GM12878 (cell line): ENCODE measurements around the gene ID4. TPM values are rescaled to one million over a fixed set of nuclear protein-coding genes. Genes with fewer than 3 reads are reported as not detected.

ENCODE experiments used
- ATAC-seq: fragments of 200-7000 bp; cut with Tn5 transposase; 3 replicates; pipeline ENCODE4 v1.9.1; 2020; ENCODE audit warnings: mild to moderate bottlenecking, moderate library complexity
- BruUV-seq: library from RNA; stranded (reverse); fragments of 400-500 nt; replicated peaks from 2 replicates; lab custom pipeline; 2021; lab: Mats Ljungman, UMichigan
- CTCF ChIA-PET: fragments of 300-600 bp; sonication (Branson Sonifier 250); formaldehyde crosslinking; extraction: SDS; loops from one replicate; lab custom pipeline; 2021; ENCODE audit warnings: inconsistent platforms; lab: Yijun Ruan, JAX
- POLR2A ChIA-PET: fragments of 350-600 bp; formaldehyde crosslinking; extraction: SDS; loops from one replicate; lab custom pipeline; 2021; ENCODE audit warnings: inconsistent platforms; lab: Charles Lee
- RAD21 ChIA-PET: fragments of 300-600 bp; sonication (Branson Sonifier 250); formaldehyde crosslinking; loops from one replicate; lab custom pipeline; 2023; ENCODE audit warnings: antibody characterized with exemption; ENCODE audit not compliant: unreplicated experiment; lab: Charles Lee
- SMC1A ChIA-PET: fragments of 300-600 bp; sonication (Branson Sonifier 250); formaldehyde crosslinking; loops from one replicate; lab custom pipeline; 2023; ENCODE audit not compliant: unreplicated experiment, uncharacterized antibody; lab: Charles Lee
- DNase-seq: peaks from one replicate; pipeline ENCODE4 v3.0.0-alpha.2; 2011; ENCODE audit warnings: low read depth, low spot score
- FAIRE-seq: peaks from 3 replicates; lab custom pipeline; 2011; peaks lifted over from hg19 to GRCh38; lab: Jason Lieb, UNC
- H2AFZ ChIP-seq: 2 replicates; pipeline ENCODE4 v1.6.0; 2011; ENCODE audit warnings: low read depth, low read length, control low read depth; ENCODE audit not compliant: control insufficient read depth
- H3K27ac ChIP-seq: 2 replicates; pipeline ENCODE4 v1.5.1; 2011; ENCODE audit warnings: control low read depth; ENCODE audit not compliant: control insufficient read depth, insufficient read depth
- H3K27me3 ChIP-seq, 2 experiments: replicated peaks in 1 of 2; 2 replicates each; pipeline versions ENCODE4 v1.6.0 to v1.6.1; 2011; ENCODE audit warnings: low read length in 1 of 2; ENCODE audit not compliant: control insufficient read depth in 2 of 2, insufficient read depth in 2 of 2
- H3K36me3 ChIP-seq, 2 experiments: 2 replicates each; pipeline ENCODE4 v1.5.1; 2011; ENCODE audit warnings: low read length in 1 of 2; ENCODE audit not compliant: control insufficient read depth in 2 of 2, insufficient read depth in 2 of 2
- H3K4me1 ChIP-seq: 2 replicates; pipeline ENCODE4 v1.6.1; 2011; ENCODE audit warnings: mild to moderate bottlenecking, low read length, moderate library complexity, mixed read lengths; ENCODE audit not compliant: control insufficient read depth, insufficient read depth
- H3K4me2 ChIP-seq: 2 replicates; pipeline ENCODE4 v1.6.0; 2011; ENCODE audit warnings: control low read depth; ENCODE audit not compliant: control insufficient read depth, insufficient read depth
- H3K4me3 ChIP-seq: fragments of 200-600 bp; sonication (generic); 2 replicates; pipeline ENCODE4 v1.5.1; 2016
- H3K79me2 ChIP-seq: 2 replicates; pipeline ENCODE4 v1.6.0; 2011; ENCODE audit warnings: low read length; ENCODE audit not compliant: control insufficient read depth, insufficient read depth
- H3K9ac ChIP-seq: 2 replicates; pipeline ENCODE4 v1.8.0; 2011; ENCODE audit warnings: low read length, control low read depth, mixed read lengths; ENCODE audit not compliant: control insufficient read depth, insufficient read depth
- H3K9me3 ChIP-seq: replicated peaks from 3 replicates; pipeline ENCODE4 v1.5.1; 2011; ENCODE audit warnings: mild to moderate bottlenecking, low read length; ENCODE audit not compliant: control insufficient read depth, insufficient read depth
- H4K20me1 ChIP-seq: 2 replicates; pipeline ENCODE4 v1.6.0; 2011; ENCODE audit not compliant: control insufficient read depth, insufficient read depth
- IRF4 ChIP-seq: IDR thresholded peaks from 2 replicates; pipeline ENCODE4 v1.6.1; 2011; ENCODE audit warnings: low read depth, low read length
- JUND ChIP-seq: IDR thresholded peaks from 2 replicates; pipeline ENCODE4 v1.6.1; 2012; ENCODE audit warnings: low read depth, mild to moderate bottlenecking, low read length, improper control_type of control experiment, moderate library complexity
- MTA3 ChIP-seq: IDR thresholded peaks from 2 replicates; pipeline ENCODE4 v1.6.1; 2012; ENCODE audit warnings: low read length, inconsistent platforms, borderline replicate concordance
- RUNX3 ChIP-seq: IDR thresholded peaks from 2 replicates; pipeline ENCODE4 v1.6.1; 2012; ENCODE audit warnings: low read length, inconsistent platforms
- SIN3A ChIP-seq: IDR thresholded peaks from 2 replicates; pipeline ENCODE4 v1.6.1; 2012; ENCODE audit warnings: low read depth, low read length, improper control_type of control experiment
- ZSCAN29 ChIP-seq: fragments of 450-650 bp; IDR thresholded peaks from 2 replicates; pipeline ENCODE4 v1.6.1; 2017; ENCODE audit warnings: mild to moderate bottlenecking, moderate library complexity
- WGBS: methylation state at CpG from one replicate; pipeline ENCODE4 v1.1.6; 2016; ENCODE audit warnings: low lambda C conversion rate; ENCODE audit not compliant: insufficient replicate concordance, insufficient coverage; ENCODE audit errors: missing lambda C conversion rate; 5-methylcytosine and 5-hydroxymethylcytosine counted together
- in situ Hi-C: fragments of 300-500 bp; cut with MboI; formaldehyde crosslinking; loops from 9 replicates; pipeline ENCODE4 v1.14.3; 2018; ENCODE audit warnings: mixed read lengths
- intact Hi-C: fragments of 100-400 bp; cut with micrococcal nuclease; formaldehyde crosslinking; loops from one replicate; pipeline ENCODE4 v1.14.2; 2022; ENCODE audit not compliant: unreplicated experiment
- polyA plus RNA-seq, 11 experiments: library from polyadenylated mRNA; depleted of rRNA in 4 of 11; unstranded in 6 of 11; stranded (reverse) in 5 of 11; fragments of >200 nt; fragmentation: Nextera tagmentation in 4 of 11; fragmentation: Illumina TruSeq in 1 of 11; extraction: Ambion mirVana in 4 of 11; extraction: Trizol in 1 of 11; gene quantifications; 1 replicate in 1 of 11; 2 replicates in 10 of 11; pipeline versions ENCODE4 v1.2.1 to v1.2.3, GENCODE V29; 2011 to 2016; ENCODE audit warnings: inconsistent platforms in 2 of 11, missing spikeins in 2 of 11, low read depth in 1 of 11
- total RNA-seq, 4 experiments: library from RNA; depleted of rRNA in 3 of 4; stranded (reverse); fragments of >200 nt in 3 of 4; fragmentation: Illumina TruSeq in 1 of 4; extraction: Trizol in 1 of 4; gene quantifications; 2 replicates each; pipeline versions ENCODE4 v1.2.1 to v1.2.3, GENCODE V29; 2013 to 2021
- TF ChIP-seq, protein P1 (sequence below): fragments of 450-650 bp; IDR thresholded peaks from 2 replicates; pipeline ENCODE4 v1.6.1; 2017; ENCODE audit warnings: low read depth, mild to moderate bottlenecking, moderate library complexity
- TF ChIP-seq, protein P2 (sequence below): fragments of 450-650 bp; IDR thresholded peaks from 2 replicates; pipeline ENCODE4 v1.6.1; 2017; ENCODE audit warnings: mild to moderate bottlenecking, moderate library complexity
- TF ChIP-seq, protein P3 (sequence below): IDR thresholded peaks from 2 replicates; pipeline ENCODE4 v1.6.1; 2011; ENCODE audit warnings: mild to moderate bottlenecking, low read depth, low read length, moderate library complexity; ENCODE audit not compliant: insufficient replicate concordance
- TF ChIP-seq, protein P4 (sequence below): IDR thresholded peaks from 2 replicates; pipeline ENCODE4 v1.6.1; 2012; ENCODE audit warnings: mild to moderate bottlenecking, low read depth, low read length

ID4 gene
- total and polyA plus RNA-seq, 10 of the 15 experiments (the other 5 are each of a cell fraction or from before 2014, with no cell fraction given), result 0.09 TPM; not detected in 9

DNA sequence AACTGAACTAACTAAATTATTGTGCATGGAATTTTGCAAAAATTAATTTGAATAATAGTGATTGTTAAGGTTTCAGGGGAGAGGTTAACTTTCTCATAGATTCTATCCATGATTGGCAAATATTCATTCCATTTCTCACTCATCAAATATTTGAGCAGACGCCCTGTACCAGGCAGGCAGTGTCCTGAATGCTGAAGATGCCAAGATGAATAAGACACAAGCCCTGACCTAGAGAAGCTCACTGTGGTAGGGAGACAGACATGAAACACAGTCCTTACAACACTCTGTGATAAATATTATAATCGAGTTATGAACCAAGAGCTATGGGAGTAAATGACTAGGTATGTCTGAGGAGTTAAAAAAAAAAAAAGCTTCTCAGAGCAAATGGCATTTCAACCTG lies 18.4 kb upstream of the ID4 start:
- ChIA-PET SMC1A (no interaction called here), RAD21 (no interaction called here), CTCF (interaction anchor here (0.7 kb wide), 1 partner anchor 376 kb away, joined by 3 read pairs; no protein-coding TSS in a partner anchor), POLR2A (no interaction called here)
- Histone ChIP-seq H3K4me2 (no peak overlapping the region), H3K9ac (no peak overlapping the region), H3K4me3 (no peak overlapping the region), H2AFZ (no peak overlapping the region), H3K27me3 (no peaks in the 10 kb centered on the region), H4K20me1 (no peaks in the 10 kb centered on the region), H3K4me1 (no peaks in the 10 kb centered on the region), H3K9me3 (no peaks in the 10 kb centered on the region), H3K79me2 (no peaks in the 10 kb centered on the region), H3K27ac (no peak overlapping the region), H3K36me3 (no peaks in the 10 kb centered on the region)
- DNase-seq (no peak), ATAC-seq (no peak), FAIRE-seq (no peak)
- in situ Hi-C loops, result no loop called here
- TF ChIP-seq JUND (no peak), SIN3A (no peak), ZSCAN29 (no peak), IRF4 (no peak), MTA3 (no peak), RUNX3 (no peak)
- TF ChIP-seq, protein P1, sequence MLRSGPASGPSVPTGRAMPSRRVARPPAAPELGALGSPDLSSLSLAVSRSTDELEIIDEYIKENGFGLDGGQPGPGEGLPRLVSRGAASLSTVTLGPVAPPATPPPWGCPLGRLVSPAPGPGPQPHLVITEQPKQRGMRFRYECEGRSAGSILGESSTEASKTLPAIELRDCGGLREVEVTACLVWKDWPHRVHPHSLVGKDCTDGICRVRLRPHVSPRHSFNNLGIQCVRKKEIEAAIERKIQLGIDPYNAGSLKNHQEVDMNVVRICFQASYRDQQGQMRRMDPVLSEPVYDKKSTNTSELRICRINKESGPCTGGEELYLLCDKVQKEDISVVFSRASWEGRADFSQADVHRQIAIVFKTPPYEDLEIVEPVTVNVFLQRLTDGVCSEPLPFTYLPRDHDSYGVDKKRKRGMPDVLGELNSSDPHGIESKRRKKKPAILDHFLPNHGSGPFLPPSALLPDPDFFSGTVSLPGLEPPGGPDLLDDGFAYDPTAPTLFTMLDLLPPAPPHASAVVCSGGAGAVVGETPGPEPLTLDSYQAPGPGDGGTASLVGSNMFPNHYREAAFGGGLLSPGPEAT, result no peak
- TF ChIP-seq, protein P2, sequence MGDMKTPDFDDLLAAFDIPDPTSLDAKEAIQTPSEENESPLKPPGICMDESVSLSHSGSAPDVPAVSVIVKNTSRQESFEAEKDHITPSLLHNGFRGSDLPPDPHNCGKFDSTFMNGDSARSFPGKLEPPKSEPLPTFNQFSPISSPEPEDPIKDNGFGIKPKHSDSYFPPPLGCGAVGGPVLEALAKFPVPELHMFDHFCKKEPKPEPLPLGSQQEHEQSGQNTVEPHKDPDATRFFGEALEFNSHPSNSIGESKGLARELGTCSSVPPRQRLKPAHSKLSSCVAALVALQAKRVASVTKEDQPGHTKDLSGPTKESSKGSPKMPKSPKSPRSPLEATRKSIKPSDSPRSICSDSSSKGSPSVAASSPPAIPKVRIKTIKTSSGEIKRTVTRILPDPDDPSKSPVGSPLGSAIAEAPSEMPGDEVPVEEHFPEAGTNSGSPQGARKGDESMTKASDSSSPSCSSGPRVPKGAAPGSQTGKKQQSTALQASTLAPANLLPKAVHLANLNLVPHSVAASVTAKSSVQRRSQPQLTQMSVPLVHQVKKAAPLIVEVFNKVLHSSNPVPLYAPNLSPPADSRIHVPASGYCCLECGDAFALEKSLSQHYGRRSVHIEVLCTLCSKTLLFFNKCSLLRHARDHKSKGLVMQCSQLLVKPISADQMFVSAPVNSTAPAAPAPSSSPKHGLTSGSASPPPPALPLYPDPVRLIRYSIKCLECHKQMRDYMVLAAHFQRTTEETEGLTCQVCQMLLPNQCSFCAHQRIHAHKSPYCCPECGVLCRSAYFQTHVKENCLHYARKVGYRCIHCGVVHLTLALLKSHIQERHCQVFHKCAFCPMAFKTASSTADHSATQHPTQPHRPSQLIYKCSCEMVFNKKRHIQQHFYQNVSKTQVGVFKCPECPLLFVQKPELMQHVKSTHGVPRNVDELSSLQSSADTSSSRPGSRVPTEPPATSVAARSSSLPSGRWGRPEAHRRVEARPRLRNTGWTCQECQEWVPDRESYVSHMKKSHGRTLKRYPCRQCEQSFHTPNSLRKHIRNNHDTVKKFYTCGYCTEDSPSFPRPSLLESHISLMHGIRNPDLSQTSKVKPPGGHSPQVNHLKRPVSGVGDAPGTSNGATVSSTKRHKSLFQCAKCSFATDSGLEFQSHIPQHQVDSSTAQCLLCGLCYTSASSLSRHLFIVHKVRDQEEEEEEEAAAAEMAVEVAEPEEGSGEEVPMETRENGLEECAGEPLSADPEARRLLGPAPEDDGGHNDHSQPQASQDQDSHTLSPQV, result no peak
- TF ChIP-seq, protein P3, sequence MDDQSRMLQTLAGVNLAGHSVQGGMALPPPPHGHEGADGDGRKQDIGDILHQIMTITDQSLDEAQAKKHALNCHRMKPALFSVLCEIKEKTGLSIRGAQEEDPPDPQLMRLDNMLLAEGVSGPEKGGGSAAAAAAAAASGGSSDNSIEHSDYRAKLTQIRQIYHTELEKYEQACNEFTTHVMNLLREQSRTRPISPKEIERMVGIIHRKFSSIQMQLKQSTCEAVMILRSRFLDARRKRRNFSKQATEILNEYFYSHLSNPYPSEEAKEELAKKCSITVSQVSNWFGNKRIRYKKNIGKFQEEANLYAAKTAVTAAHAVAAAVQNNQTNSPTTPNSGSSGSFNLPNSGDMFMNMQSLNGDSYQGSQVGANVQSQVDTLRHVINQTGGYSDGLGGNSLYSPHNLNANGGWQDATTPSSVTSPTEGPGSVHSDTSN, result no peak
- TF ChIP-seq, protein P4, sequence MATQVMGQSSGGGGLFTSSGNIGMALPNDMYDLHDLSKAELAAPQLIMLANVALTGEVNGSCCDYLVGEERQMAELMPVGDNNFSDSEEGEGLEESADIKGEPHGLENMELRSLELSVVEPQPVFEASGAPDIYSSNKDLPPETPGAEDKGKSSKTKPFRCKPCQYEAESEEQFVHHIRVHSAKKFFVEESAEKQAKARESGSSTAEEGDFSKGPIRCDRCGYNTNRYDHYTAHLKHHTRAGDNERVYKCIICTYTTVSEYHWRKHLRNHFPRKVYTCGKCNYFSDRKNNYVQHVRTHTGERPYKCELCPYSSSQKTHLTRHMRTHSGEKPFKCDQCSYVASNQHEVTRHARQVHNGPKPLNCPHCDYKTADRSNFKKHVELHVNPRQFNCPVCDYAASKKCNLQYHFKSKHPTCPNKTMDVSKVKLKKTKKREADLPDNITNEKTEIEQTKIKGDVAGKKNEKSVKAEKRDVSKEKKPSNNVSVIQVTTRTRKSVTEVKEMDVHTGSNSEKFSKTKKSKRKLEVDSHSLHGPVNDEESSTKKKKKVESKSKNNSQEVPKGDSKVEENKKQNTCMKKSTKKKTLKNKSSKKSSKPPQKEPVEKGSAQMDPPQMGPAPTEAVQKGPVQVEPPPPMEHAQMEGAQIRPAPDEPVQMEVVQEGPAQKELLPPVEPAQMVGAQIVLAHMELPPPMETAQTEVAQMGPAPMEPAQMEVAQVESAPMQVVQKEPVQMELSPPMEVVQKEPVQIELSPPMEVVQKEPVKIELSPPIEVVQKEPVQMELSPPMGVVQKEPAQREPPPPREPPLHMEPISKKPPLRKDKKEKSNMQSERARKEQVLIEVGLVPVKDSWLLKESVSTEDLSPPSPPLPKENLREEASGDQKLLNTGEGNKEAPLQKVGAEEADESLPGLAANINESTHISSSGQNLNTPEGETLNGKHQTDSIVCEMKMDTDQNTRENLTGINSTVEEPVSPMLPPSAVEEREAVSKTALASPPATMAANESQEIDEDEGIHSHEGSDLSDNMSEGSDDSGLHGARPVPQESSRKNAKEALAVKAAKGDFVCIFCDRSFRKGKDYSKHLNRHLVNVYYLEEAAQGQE, result no peak
- 0% methylated on average over 2 of the region's 2 CpGs for WGBS
- BruUV-seq, result no TSS peak
- intact Hi-C loops, result no loop called here
